ENCODE measurements around the gene OGDHL. TPM values are rescaled to one million over a fixed set of nuclear protein-coding genes. Genes with fewer than 3 reads are reported as not detected.

Gene OGDHL
- total and polyA plus RNA-seq, 2 of the 13 experiments (the other 11 are each of a cell fraction or from before 2014, with no cell fraction given), result 3.0 to 9.8 TPM

GRCh38 chr10:49761789-49762565 lies at the start of gene OGDHL (continued):
- TF ChIP-seq ZNF746 (CRISPR knock-in tag; IDR thresholded peaks at IDR 0.05) (no peak; the same call in 1 of the 2 replicates), ZNF383 (CRISPR knock-in tag; IDR thresholded peaks at IDR 0.05; ENCODE audit: borderline replicate concordance) (no peak), FOXP4 (CRISPR knock-in tag; IDR thresholded peaks at IDR 0.05) (no peak; the same call in 1 of the 2 replicates), ZNF318 (CRISPR knock-in tag; IDR thresholded peaks at IDR 0.05) (0 out of 2 replicates have a peak, but pooled peaks have one; percentile 33), NKX3-1 (CRISPR knock-in tag; IDR thresholded peaks at IDR 0.05) (peak; percentile 97), ZNF205 (CRISPR knock-in tag; IDR thresholded peaks at IDR 0.05) (peak; percentile 82; the same call in 1 of the 2 replicates), ETS1 (CRISPR knock-in tag; IDR thresholded peaks at IDR 0.05) (peak; percentile 97), NONO (IDR thresholded peaks at IDR 0.05) (no peak), NONO (CRISPR knock-in tag; conservative IDR thresholded peaks at IDR 0.05) (peak; percentile 81; the same call in 1 of the 2 replicates), AFF4 (CRISPR knock-in tag; IDR thresholded peaks at IDR 0.05) (no peak), ZNF790 (CRISPR knock-in tag; IDR thresholded peaks at IDR 0.05; ENCODE audit: borderline replicate concordance) (peak; percentile 98; the same call in 1 of the 2 replicates)
